OCI-LY7 (cell line): ENCODE results near the gene HEATR3.

Experiments
- CTCF ChIP-seq: fragments of 200-600 bp; sonication (generic); conservative IDR thresholded peaks from 2 replicates; pipeline ENCODE4 v1.5.1; 2014; ENCODE audit warnings: mild to moderate bottlenecking, antibody characterized with exemption, low read length, moderate library complexity, mixed read lengths
- EZH2phosphoT487 ChIP-seq: fragments of 200-600 bp; sonication (generic); IDR thresholded peaks from 2 replicates; pipeline ENCODE4 v1.6.1; 2018; ENCODE audit warnings: low read depth, borderline replicate concordance, mild to moderate bottlenecking, mixed run types, antibody characterized with exemption, low read length, moderate library complexity, mixed read lengths

- TF ChIP-seq CTCF (no peak), EZH2phosphoT487 (no peak)
Observed at GRCh38 chr16:50072730-50073129, 7.0 kb downstream of the HEATR3 start.
